DMS 273 (cell line): Measurements from ENCODE around the gene ANKLE2.
A peak's percentile ranks its signal among the peaks of the same experiment; 100 is the strongest.
"Not testable (repeated sequence)": the region's sequence is repeated elsewhere in the genome, so short reads cannot be mapped to it uniquely, and the experiment has no call there.

ENCODE experiments used
- DNase-seq: peaks from one replicate; lab custom pipeline; 2025; ENCODE audit not compliant: unreplicated experiment; lab: John Stamatoyannopoulos, UW

The ANKLE2 gene

DNA sequence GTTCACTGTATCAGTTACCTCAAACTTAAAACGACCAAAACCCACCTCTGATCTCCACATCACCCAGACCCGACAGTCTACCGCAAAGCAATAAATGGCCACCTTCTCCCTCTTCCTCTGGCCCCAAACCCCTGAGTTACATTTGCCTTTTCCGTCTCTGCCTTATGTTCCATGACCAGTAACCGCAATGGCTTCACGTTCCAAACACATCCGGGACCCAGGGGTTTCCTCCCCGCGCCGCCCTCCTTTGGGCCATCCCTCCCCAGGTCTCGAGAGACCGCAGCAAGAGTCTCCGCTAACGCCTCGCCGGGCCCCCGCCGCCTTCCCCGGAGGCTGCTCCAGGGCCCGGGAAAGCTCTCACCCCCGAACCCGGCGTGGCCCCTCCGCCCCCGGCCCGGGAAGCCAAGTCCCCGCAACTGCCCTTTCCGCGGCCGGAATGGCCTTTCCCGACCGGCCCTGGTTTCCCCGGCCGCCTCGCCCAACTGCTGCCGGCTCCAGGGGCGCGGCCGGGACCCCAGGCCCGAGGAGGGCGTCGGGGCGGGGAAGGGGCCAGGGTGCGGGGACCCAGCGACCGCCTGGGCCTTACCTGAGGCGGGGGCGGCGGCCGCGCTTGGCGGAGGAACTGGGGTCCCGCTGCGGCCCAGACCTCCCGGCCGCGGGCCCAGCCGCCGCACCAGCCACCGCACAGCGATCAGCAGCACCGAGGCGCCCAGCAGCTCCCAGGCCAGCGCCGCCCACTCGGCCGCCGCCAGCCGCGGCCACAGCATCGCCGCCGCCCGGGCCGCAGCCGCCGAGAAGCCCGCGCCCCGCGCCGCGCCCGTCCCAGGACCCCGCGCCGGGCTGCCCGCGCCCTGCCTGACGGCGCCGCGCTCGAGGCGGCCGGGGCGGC lies at the start of gene ANKLE2:
Gene ANKLE2 (minus strand): TSS at position 801 of the 889 bp plus-strand sequence. CDS start 34 bp downstream, at position 767.
- DNase-seq, result peak; percentile 78

- peak; percentile 24 for DNase-seq
Observed at GRCh38 chr12:132809391-132809790, 47.8 kb upstream of the ANKLE2 start.

- DNase-seq, result no peak
Observed at GRCh38 chr12:132807295-132808092, 45.9 kb upstream of the ANKLE2 start.

DNA sequence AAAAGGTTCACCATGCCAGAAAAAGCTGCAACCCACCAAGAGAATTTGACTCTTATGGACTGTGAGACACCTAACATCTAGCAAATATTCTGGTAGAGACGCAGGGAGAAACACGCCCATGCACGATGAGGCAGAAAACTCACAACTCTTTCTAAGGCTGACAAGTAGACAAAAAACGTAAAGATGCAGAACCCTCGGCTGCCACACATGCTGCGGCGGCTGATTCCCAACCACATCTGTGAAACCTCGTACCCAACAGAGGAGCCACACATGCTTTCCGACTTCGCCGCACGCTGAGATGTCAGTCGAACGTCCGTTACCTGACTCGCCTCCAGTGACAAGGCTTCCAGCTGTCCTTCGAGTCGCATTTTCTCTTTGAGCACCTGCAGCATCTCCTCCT lies 45.2 kb upstream of the ANKLE2 start:
- no peak for DNase-seq

- no peak for DNase-seq
Observed at GRCh38 chr12:132804426-132804861, 42.8 kb upstream of the ANKLE2 start.

DNA sequence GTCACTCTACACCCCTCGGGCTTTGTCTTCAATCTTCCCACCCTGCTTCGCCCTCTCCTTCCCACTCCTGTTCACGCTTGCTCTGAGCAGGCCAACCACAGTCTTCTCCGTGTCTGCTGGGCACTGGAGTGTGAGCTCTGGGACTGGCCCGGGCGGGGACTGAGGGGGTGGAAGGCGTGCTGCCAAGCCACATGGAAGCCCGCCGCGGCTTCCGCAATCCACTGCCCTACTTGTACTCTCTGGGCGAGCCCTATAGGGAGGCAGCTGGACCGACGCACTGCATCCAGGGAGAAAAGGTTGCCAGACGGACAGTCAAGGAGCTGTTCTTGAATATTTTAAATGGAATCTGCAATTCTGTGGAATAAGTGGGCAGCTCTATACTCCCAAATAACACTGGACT lies 42.3 kb upstream of the ANKLE2 start:
- no peak for DNase-seq

DNA sequence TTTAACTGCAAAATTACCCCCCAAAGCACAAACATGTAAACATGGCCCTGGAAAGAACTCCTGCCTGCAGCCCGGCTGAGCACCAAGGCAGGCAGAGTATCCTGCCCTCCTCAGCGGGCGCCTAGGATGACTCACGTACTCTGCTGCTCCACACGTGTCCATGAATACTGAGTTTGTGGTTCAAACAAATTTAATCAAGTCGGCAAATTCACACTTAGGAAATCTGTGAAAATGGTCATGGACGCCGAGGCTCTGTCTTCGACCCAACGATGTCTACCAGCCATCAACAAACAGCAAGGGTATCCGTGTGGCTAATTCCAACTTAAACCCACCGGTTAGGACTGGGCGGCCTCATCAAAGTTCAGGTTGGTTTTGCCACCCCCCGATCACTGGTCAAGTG lies 41.5 kb upstream of the ANKLE2 start:
- no peak for DNase-seq

DNA sequence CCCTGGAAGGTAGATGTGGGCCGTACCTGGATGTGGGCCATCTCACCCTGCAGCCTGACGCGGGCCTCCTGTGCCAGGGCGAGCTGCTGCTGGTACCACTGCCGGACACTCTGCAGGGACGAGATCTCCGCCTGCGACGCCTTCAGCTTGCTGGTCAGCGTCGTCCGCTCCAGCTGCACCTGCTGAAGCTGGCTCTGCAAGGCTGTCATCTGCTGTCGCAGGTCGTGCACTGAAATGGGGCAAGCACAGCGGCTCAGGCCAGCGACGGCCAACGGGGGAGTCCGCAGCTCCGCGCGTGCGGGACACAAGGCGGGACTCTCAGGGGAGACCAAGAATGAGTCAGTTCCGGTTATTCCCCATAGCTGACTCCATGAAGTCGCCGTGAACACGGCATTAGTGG lies 40.1 kb upstream of the ANKLE2 start:
- DNase-seq, result no peak

GRCh38 chr12:132798836-132799235 lies 37.2 kb upstream of the ANKLE2 start:
- no peak for DNase-seq

DNA sequence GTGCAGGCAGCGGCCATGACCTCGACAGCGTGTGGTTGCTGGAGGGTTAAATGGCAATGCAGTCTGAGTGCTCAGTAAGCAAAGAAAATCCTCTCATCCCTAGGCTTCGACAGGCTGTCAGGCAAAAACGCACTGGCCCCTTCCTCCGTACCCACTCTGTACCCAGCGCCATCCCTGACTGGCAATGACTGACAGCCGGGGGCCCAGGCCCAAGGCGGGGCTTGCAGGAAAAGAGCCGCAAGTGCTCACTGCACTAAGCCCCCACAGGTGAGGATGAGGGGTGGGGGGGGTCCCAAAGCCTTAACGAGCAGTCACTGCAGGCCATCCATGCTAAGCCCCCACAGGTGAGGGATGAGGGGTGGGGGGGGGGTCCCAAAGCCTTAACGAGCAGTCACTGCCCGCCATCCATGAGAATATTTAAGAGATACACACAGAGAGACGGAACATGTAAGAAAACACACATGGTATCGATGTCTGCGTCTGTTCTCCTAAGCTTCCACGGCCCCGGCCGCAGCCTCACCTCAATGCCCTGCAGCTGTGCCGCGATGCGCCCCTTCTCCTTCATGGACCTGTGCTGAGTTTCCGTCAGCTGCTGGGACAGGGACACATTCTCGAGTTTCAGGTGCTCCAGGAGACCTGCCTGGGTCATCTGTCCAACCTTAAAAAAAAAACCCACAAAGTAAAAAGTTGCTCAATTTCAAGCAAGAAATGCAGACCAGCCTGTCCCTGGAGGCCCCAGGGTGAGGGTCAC lies 36.4 kb upstream of the ANKLE2 start:
- no peak for DNase-seq

DNA sequence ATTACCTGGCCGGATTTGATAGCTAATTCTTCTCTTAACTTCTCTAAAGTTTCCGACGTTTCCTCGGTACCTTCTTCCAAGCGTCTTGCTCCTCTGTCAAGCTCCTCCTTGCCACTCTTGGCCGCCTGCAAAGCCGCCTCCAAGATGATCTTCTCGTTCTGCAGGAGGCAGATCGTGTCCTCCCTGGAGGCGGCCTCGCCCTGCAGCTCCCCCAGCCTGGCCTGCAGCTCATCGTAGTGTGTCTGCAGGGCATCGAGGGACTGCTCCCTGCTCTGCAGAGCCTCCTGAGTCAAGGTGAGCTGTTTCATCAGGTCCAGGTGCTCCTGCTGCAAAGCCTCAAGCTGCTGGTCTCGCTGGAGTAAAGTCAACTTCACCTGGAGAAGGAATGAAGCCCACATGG lies 34.2 kb upstream of the ANKLE2 start:
- DNase-seq, result no peak

GRCh38 chr12:132791940-132792339 lies 30.3 kb upstream of the ANKLE2 start:
- not testable (repeated sequence) for DNase-seq

DNA sequence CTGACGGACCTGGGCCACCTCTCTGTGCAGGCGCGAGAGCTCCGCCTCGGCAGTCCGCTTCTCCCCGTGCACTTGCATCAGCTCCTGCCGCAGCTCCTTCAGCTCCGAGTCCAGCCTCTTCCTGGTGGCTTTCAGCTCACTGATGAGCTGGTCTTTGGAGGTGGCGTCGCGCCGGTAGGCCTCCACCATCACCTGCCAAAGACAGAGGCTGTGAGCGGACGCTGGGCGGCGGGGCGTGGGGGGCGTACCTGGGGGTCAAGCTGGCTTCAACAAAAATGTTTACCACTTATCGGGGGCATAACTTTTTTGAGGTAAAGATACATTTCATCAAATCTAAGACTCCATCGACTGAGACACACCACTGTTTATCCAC lies 27.5 kb upstream of the ANKLE2 start:
- no peak for DNase-seq

DNA sequence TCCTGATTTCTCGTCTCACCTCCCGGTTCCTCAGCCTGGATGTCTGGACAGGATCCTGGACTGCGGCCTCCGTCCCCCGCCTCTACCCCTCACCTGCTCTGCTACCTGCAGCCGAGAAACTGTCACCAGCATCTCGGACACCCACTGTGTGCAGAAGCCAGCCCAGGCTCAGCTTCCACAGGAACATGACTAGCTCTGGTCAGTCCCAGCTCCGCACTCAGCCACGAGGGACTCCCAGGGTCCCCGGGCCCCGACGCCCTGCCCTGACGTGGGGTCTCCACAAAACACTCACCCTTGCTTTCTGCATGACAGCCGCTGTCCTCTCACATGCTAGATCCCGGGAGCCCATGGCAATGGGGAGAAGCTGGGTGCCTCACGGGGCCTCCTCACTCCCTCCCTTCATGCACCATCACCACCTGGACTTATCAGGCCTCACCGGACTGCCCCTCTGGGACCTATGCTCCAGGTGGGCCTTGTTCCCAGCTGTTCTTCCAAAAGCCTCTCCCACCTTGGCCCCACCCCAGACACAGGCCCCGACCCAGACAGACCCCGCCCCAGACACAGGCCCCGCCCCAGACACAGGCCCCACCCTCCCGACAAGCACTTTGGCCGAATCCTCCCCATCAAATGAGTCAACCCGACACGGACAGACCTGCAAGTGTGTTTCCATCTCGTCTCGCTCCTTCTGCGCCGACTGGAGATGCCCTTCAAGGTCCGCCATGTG lies 26.9 kb upstream of the ANKLE2 start:
- DNase-seq, result no peak

GRCh38 chr12:132787877-132788276 lies 26.2 kb upstream of the ANKLE2 start:
- no peak for DNase-seq

- no peak for DNase-seq
Observed at GRCh38 chr12:132786192-132786591, 24.6 kb upstream of the ANKLE2 start.

DNA sequence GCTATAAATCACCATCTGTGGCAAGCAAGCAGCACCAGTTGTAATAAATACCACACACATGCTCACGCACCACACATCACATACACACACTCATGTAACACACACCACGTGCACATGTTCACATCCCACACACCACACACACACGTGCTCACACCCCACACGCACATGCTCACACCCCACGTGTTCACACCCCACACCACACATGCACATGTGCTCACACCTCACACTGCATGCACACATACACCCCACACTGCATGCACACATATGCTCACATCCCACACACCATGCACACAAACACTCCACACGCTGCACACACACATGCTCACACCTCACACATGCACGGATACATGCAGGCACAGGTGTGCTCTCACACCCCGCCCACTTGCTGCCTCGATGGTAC lies 22.9 kb upstream of the ANKLE2 start:
- DNase-seq, result no peak

- no peak for DNase-seq
Observed at GRCh38 chr12:132783917-132784531, 22.4 kb upstream of the ANKLE2 start.

DNA sequence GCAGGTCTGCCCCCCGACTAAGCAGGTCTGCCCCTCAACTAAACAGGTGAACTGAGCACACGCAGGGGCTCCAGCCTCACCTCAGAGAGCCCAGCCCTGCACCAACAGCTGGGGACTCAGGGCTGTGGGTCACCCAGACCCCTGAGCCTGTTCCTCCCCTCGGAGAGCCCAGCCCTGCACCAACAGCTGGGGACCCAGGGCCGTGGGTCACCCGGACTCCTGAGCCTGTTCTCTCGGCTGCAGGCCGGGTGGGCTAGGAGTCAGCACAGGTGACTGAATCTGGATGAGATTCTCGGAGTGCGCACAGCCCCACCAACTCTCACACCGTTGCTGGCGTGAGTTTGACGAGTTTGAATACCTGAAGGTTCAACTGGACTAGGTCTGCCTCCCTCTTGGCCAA lies 20.3 kb upstream of the ANKLE2 start:
- no peak for DNase-seq

GRCh38 chr12:132779781-132780353 lies 18.2 kb upstream of the ANKLE2 start:
- no peak for DNase-seq
